Breast epithelium (tissue), 3 donors: Measurements from ENCODE around the gene ZFHX3.

Experiments
- CTCF ChIP-seq, 3 donors: fragments of 450-650 bp; IDR thresholded peaks; one replicate each; pipeline ENCODE4 v1.5.1; 2016 to 2017; ENCODE audit warnings: antibody characterized with exemption in 3 of 3, mild to moderate bottlenecking in 3 of 3, moderate library complexity in 3 of 3
- POLR2A ChIP-seq: fragments of 450-650 bp; IDR thresholded peaks from one replicate; pipeline ENCODE4 v1.6.1; 2016; ENCODE audit warnings: antibody characterized with exemption, mild to moderate bottlenecking, moderate library complexity
- POLR2AphosphoS5 ChIP-seq, 3 donors: sonication (generic); formaldehyde crosslinking; IDR thresholded peaks; one replicate each; pipeline ENCODE4 v1.6.1; 2017; ENCODE audit warnings: antibody characterized with exemption in 3 of 3

- TF ChIP-seq POLR2A (no peak), CTCF (IDR thresholded peaks at IDR 0.05) (no peak), POLR2AphosphoS5 (IDR thresholded peaks at IDR 0.05) (no peak)
Observed at GRCh38 chr16:72891291-72892227, 156.4 kb downstream of the ZFHX3 start.
